Measurements from ENCODE around the gene BICDL2.
A peak's percentile ranks its signal among the peaks of the same experiment; 100 is the strongest.
"Not testable (repeated sequence)": the region's sequence is repeated elsewhere in the genome, so short reads cannot be mapped to it uniquely, and the experiment has no call there.

Gene BICDL2

GRCh38 chr16:3036726-3037315 is at the start of gene BICDL2:
Gene BICDL2, minus strand, starts transcription at chr16:3036944. Its CDS starts 1,448 bp downstream, at chr16:3035496.
- no peak for ATAC-seq
- no peak for DNase-seq

DNA sequence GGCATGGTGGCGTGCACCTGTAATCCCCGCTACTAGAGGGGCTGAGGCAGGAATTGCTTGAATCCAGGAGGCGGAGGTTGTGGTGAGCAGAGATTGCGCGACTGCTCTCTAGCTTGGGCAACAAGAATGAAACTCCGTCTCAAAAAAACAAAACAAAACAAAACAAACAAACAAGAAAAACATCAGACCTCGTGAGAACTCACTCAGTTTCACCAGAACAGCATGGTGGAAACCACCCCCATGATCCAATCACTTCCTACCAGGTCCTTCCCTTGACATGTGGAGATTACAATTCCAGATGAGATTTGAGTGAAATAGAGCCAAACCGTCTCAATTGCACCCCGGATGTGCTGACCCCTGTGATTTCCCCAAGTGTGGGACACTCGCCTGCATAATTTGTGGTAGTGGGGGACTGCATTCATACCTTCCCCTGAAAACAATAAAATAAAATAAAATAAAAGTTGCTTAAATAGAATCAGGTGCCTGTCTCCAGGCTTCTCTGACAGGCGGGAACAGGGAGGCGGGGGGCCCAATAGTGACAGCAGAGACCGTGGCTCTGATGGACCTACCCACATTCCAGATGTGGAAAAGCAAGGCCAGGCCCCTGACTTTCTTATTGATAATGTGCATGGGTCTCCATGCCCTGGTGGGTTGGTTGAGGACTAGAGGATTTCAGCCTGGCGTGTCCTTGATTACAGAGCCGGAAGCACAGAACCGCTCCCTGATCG is 49.3 kb upstream of the BICDL2 start:
- DNase-seq (no peak), ATAC-seq (no peak)

DNA sequence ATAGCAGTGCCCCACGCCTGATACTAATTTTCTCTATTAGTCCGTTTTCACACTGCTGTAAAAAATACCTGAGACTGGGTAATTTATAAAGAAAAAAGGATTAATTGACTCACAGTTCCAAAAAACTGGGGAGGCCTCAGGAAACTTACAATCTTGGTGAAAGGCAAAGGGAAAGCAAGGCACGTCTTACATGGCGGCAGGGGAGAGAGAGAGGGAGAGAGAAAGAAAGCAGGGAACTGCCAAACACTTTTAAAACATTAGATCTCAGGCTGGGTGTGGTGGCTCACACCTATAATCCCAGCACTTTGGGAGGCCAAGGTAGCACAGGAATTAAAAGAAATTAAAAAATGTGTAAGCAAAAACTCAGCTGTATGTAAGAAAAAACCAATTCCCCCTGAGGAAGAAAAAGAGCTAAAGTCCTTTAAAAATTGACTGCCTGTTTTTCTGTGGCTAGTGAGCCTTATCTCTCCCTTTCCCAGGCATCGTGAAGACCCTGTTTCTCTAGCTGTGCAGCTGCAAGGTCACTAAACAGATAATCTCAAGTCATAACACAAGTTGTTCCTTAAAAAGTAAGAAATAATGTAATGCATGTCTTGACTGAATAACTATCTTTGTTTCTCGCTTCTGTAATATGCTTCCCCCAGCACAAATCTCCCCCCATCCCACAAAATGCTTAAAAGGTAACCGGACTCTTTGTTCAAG is 48.4 kb upstream of the BICDL2 start:
- ATAC-seq = no peak
- no peak for DNase-seq

GRCh38 chr16:3084491-3084890 is 47.7 kb upstream of the BICDL2 start:
- DNase-seq (no peak), ATAC-seq (no peak)

DNA sequence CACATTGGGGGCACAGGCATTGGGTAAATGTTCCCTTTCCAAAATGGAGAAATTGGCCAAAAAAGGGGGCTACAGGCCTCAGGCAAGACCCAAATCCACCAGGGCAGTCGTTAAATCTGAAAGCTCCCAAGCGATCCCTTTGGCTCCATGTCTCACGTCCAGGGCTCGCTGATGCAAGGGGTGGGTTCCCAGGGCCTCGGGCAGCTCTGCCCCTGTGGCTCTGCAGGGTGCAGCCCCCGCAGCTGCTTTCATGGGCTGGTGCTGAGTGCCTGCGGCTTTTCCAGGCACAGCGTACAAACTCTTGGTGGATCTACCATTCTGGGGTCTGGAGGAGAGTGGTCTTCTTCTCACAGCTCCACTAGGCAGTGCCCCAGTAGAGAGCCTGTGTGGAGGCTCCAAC is 46.7 kb upstream of the BICDL2 start:
- not testable (repeated sequence) for DNase-seq, ATAC-seq

GRCh38 chr16:3081957-3082356 is 45.2 kb upstream of the BICDL2 start:
- ATAC-seq, DNase-seq: not testable (repeated sequence)

DNA sequence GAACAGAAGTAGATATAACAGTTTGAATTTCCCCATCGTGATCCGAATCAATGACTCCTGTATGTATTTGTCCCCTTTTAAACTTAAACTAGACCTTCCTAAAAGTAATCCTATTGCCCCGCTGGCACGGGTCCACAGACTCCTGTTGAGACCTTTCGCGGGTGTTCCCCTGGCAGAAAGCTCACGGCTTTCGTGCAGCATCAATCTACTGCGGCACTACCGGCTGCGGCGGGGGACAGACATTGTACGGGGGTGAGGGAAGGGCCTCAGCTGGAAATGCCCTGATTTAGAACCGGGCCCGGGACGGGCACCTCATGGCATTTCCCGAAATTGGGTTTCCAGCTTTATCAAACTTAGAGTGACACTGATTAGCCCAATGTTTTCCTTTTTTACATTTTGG is 43.3 kb upstream of the BICDL2 start:
- DNase-seq (no peak), ATAC-seq (no peak)

- ATAC-seq (no peak), DNase-seq (no peak)
Measured at GRCh38 chr16:3076577-3076976, 39.8 kb upstream of the BICDL2 start.

GRCh38 chr16:3075946-3076345 is 39.2 kb upstream of the BICDL2 start:
- not testable (repeated sequence) for DNase-seq, ATAC-seq

GRCh38 chr16:3075523-3075915 is 38.8 kb upstream of the BICDL2 start:
- ATAC-seq (no peak), DNase-seq (no peak)

DNA sequence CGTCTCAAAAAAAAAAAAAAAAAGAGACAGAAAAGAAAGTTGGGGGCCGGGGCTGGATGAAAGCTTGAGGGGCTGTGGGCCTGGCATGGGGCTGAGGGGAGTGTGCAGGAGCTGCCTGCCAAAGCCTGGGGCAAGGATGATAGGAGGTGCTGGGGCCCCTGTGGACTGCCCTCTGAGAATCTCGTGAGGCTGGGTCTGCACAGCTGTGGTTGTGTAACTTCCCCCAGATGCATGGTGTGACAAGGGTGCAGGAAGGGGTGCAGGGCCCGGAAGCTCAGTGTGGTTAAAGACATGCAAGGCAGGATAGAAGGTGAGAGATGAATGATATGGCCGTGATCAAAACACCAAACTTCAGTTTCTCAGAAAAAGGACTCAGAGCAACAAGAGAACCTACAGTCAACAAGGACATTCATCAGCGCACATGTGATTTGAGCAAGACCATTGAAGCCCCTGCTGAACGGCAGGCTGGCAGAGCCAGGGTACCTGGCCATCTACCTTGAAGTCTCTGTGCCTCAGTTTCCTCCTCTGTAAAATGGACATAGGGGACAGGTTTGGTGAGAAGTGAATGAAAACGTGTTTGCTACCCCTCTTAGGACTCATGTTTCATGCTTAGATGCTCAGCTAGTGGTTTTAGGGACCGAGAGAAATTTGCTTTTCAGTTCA is 38.2 kb upstream of the BICDL2 start:
- DNase-seq = peak; percentile 74
- ATAC-seq = peak; percentile 88

DNA sequence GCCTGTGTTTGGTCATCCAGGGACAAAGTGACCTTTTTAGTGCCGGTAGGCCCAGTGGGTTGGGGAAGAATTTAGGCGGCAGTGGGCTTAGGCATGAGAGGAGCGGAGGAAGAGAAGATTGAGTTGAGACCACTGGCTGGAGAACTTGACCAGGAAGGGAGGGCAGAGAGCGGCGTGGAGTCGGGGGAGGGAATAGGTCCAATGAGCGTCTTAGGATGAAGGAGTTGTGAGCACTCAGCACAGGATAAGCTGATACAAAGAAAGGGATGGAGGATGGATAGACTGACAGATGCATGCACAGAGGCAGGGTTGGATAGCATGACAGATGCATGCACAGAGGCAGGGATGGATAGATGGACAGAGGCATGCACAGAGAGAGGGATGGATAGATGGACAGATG is 36.7 kb upstream of the BICDL2 start:
- no peak for ATAC-seq

GRCh38 chr16:3072576-3073263 is 36.0 kb upstream of the BICDL2 start:
- ATAC-seq = peak; percentile 22
- DNase-seq = not testable (repeated sequence)

More for the DNA sequence above, 36.7 kb upstream of the BICDL2 start:
- no peak for DNase-seq

GRCh38 chr16:3072148-3072547 is 35.4 kb upstream of the BICDL2 start:
- DNase-seq = not testable (repeated sequence)
- ATAC-seq = peak; percentile 11

DNA sequence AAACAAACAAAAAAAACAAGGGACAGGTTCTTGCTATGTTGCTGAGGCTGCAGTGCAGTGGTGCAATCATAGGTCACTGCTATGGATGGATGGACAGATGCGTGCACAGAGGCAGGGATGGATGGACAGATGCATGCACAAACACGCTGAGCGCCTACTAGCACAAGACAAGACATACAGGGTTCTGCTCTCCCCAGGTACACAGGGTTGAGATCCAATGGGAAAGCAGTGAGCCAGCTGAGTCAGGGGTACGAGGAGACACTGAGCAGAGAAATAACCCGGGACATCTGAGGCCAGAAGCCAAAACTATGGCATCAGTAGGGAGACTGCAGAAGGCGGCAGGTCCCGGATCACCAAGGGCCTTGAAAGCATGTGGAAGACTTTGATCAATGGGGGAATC is 34.9 kb upstream of the BICDL2 start:
- ATAC-seq (no peak), DNase-seq (no peak)

DNA sequence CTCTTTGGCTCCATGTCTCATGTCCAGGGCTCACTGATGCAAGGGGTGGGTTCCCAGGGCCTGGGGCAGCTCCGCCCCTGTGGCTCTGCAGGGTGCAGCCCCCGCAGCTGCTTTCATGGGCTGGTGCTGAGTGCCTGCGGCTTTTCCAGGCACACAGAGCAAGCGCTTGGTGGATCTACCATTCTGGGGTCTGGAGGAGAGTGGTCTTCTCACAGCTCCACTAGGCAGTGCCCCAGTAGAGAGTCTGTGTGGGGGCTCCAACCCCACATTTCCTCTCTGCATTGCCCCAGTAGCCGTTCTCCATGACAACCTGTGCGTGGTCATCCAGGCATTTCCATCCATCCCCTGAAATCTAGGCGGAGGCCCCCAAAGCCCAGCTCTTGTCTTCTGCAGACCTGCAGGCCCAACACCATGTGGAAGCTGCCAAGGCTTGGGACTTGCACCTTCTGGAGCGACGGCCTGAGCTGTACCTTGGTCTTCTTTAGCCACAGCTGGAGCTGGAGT is 33.9 kb upstream of the BICDL2 start:
- DNase-seq = no peak
- ATAC-seq = no peak

- DNase-seq, ATAC-seq: not testable (repeated sequence)
Measured at GRCh38 chr16:3069146-3069545, 32.4 kb upstream of the BICDL2 start.

DNA sequence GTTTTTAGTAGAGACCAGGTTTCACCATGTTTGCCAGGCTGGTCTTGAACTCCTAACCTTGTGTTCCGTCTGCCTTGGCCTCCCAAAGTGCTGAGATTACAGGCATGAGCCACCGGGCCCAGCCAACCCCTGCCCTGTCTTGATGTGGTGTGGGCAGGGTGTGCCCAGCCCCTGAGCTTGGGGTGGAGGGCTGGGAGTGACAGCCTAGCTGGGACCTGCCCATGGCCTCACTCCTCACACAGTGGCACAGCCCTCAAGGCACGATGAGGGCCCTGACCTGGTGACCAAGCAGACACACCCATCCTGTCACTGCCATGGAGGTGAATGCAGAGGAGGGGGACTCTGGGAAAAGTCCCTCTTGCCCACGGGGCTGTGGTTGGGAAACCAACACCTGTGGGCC is 31.7 kb upstream of the BICDL2 start:
- ATAC-seq (no peak), DNase-seq (no peak)

DNA sequence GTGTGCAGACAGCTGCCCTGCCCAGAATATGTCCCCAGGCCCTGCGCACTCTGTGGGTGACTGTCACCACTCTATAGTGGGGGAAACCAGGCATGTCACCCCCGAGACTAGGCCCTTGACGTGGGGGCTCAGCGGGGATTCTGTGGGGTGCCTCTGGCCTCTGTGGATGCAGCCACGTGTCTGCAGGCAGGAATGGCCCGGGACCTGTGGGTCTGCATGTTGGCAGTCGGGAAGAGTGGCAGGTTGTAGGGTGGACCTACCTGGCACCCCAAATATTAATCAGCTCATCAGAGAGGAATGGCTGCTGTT is 29.6 kb upstream of the BICDL2 start:
- ATAC-seq (no peak), DNase-seq (no peak)

DNA sequence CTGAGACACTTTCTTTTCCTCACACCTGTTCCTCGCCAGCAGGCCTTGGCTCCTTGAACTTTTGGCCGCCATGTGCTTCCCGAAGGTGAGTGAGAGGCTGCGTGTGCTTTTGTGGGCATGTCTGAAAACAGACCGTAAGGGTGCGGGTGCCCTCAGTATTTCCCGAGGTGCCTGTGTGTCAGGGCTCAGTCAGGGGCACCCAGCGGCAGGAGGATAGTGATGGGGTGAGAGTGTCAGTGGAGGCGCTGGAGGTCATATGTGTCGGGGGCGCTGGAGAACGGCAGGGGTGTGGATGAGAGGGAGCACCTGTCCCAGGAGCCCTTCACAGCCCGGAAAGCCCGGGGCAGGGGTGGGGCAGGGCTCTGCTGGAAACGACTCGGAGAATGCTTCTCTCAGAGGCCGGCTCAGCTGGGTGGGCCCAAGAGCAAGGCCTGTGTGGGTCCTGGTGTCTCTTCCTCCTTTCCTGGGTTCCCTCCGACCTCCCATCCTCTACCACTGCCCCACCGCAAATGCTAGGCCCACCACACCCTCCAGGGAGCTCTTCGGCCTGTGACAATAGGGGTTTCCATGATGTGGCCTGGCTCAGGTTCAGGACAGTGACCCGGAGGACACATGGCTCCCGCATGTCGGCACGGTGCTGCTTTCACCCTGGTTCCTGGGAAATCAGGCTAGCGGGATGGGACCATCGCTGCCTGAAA is 29.1 kb upstream of the BICDL2 start:
- ATAC-seq = peak; percentile 26
- DNase-seq = peak; percentile 49

DNA sequence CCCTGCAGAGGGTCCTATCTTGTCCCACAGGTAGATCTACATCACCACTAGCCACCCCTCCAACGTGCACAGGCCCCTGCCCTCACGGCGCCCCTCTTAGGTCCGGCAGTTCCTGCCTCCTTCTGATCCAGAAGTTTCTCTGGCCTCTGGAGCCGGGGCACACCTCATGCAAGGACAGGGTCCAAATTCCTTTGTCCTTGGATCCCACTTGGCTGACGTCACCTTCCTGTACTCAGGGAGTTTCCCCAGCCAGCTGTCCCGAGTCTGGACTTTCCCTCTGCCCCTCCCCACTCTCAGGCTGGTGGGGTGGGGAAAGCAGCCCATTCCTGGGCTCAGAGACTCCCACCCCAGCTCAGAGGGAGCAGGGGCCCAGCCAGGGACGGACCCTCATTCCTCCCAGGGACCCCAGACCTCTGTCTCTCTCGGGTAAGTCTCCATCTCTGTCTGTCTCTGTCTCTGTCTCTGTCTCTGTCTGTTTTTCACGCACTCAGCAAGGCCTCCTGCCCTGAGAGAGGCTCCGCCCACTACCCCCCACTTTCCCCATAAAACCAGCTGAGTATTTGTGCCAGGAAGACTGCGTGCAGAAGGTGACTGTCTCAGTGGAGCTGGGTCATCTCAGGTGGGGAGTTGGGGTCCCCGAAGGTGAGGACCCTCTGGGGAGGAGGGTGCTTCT is 28.5 kb upstream of the BICDL2 start, which contains the start of gene IL32:
IL32 (plus strand) TSS at position 572 of the 673 bp plus-strand sequence. CDS start 172 bp downstream, outside the sequence.
- DNase-seq (peak; percentile 79), ATAC-seq (peak; percentile 60)

Measured in stimulated activated naive CD8-positive, alpha-beta T cell treated with anti-CD3 and anti-CD28 coated beads, Interleukin-15, Interleukin-2, amounts not matched to agents 100 U/mL and 50 U/mL, for 24 hours (primary cell).